Retina (tissue), 1 donor: ENCODE measurements around the gene AFG1L.
"Not testable (repeated sequence)": the region's sequence is repeated elsewhere in the genome, so short reads cannot be mapped to it uniquely, and the experiment has no call there.

Source experiments
- DNase-seq: peaks from one replicate; pipeline ENCODE4 v3.0.0-alpha.2; 2016

Gene AFG1L

GRCh38 chr6:108419474-108419873 lies 124.6 kb downstream of the AFG1L start:
- no peak for DNase-seq

GRCh38 chr6:108419934-108420609 lies 125.2 kb downstream of the AFG1L start:
- DNase-seq, result no peak

GRCh38 chr6:108421366-108421765 lies 126.5 kb downstream of the AFG1L start:
- DNase-seq, result peak; percentile 18

- DNase-seq, result no peak
These were observed 129.3 kb downstream of the AFG1L start for GRCh38 chr6:108423982-108424705.

GRCh38 chr6:108425428-108425827 lies 130.6 kb downstream of the AFG1L start:
- DNase-seq, result no peak

- DNase-seq, result no peak
These were observed 137.3 kb downstream of the AFG1L start for GRCh38 chr6:108432143-108432542.

- no peak for DNase-seq
These were observed 137.9 kb downstream of the AFG1L start for GRCh38 chr6:108432792-108433191.

GRCh38 chr6:108434222-108434621 lies 139.4 kb downstream of the AFG1L start:
- no peak for DNase-seq

GRCh38 chr6:108435391-108435790 lies 140.5 kb downstream of the AFG1L start:
- DNase-seq, result no peak

GRCh38 chr6:108436771-108437170 lies 141.9 kb downstream of the AFG1L start:
- DNase-seq, result no peak

- no peak for DNase-seq
These were observed 143.0 kb downstream of the AFG1L start for GRCh38 chr6:108437821-108438220.

GRCh38 chr6:108438918-108439317 lies 144.1 kb downstream of the AFG1L start:
- DNase-seq, result no peak

- no peak for DNase-seq
These were observed 146.3 kb downstream of the AFG1L start for GRCh38 chr6:108441141-108441540.

- no peak for DNase-seq
These were observed 148.1 kb downstream of the AFG1L start for GRCh38 chr6:108442770-108443520.

GRCh38 chr6:108446629-108447150 lies 151.8 kb downstream of the AFG1L start:
- DNase-seq, result no peak

- no peak for DNase-seq
These were observed 153.6 kb downstream of the AFG1L start for GRCh38 chr6:108448481-108448880.

GRCh38 chr6:108449717-108450116 lies 154.9 kb downstream of the AFG1L start:
- DNase-seq, result not testable (repeated sequence)

GRCh38 chr6:108451816-108452215 lies 157.0 kb downstream of the AFG1L start:
- no peak for DNase-seq

GRCh38 chr6:108452711-108453195 lies 157.9 kb downstream of the AFG1L start:
- DNase-seq, result peak; percentile 23

GRCh38 chr6:108453601-108454185 lies 158.8 kb downstream of the AFG1L start:
- no peak for DNase-seq

- DNase-seq, result no peak
These were observed 159.5 kb downstream of the AFG1L start for GRCh38 chr6:108454356-108454755.

- no peak for DNase-seq
These were observed 160.8 kb downstream of the AFG1L start for GRCh38 chr6:108455688-108456087.

GRCh38 chr6:108463784-108464183 lies 168.9 kb downstream of the AFG1L start:
- DNase-seq, result no peak
